ENCODE measurements around the gene NES.
A peak's percentile ranks its signal among the peaks of the same experiment; 100 is the strongest.

NES gene

DNA sequence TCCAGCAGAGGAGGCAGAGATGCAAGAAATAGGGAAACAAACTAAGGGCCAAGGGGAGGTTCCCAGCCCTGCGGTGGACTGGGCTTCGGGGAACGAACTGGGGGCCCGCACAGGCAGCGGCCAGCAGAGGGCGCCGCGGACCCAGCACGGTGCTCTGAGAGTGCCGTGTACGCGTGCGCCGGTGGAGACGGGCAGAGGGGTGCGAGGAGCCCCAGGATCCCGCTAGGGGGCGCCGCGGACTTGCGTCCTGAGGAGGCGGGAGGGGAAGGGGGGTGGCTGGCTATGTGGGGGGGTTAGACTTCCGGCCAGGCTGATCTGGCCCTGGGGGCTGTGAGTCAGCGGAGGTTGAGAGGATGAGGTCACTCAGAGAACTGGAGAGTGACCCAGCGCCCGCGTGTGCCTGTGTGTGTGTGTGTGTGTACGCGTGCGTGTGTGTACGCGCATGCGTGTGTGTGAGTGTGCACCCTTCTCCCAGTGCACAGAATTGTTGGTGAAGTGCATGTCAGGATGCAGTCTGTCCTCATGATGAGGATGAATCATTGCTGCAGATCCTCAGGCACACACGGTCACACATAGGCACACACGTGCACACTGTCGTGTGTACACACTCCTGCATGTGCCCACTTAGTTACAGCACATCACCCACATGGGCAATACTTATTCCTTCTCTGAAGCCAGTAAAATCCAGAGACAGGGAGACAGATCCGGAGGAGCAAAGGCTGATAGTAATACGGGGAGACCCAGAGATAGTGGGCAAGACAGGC lies 17.0 kb downstream of the NES start (continued):
- TF ChIP-seq, protein P1, sequence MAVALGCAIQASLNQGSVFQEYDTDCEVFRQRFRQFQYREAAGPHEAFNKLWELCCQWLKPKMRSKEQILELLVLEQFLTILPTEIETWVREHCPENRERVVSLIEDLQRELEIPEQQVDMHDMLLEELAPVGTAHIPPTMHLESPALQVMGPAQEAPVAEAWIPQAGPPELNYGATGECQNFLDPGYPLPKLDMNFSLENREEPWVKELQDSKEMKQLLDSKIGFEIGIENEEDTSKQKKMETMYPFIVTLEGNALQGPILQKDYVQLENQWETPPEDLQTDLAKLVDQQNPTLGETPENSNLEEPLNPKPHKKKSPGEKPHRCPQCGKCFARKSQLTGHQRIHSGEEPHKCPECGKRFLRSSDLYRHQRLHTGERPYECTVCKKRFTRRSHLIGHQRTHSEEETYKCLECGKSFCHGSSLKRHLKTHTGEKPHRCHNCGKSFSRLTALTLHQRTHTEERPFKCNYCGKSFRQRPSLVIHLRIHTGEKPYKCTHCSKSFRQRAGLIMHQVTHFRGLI (tag by site-specific recombination; IDR thresholded peaks at IDR 0.05) = peak; percentile 17; the same call in 1 of the 2 replicates
- TF ChIP-seq ZNF121 (tag by site-specific recombination; IDR thresholded peaks at IDR 0.05) = no peak
- TF ChIP-seq ZNF221 (tag by site-specific recombination; IDR thresholded peaks at IDR 0.05; ENCODE audit: borderline replicate concordance) = no peak
- TF ChIP-seq, protein P2, sequence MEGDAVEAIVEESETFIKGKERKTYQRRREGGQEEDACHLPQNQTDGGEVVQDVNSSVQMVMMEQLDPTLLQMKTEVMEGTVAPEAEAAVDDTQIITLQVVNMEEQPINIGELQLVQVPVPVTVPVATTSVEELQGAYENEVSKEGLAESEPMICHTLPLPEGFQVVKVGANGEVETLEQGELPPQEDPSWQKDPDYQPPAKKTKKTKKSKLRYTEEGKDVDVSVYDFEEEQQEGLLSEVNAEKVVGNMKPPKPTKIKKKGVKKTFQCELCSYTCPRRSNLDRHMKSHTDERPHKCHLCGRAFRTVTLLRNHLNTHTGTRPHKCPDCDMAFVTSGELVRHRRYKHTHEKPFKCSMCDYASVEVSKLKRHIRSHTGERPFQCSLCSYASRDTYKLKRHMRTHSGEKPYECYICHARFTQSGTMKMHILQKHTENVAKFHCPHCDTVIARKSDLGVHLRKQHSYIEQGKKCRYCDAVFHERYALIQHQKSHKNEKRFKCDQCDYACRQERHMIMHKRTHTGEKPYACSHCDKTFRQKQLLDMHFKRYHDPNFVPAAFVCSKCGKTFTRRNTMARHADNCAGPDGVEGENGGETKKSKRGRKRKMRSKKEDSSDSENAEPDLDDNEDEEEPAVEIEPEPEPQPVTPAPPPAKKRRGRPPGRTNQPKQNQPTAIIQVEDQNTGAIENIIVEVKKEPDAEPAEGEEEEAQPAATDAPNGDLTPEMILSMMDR (tag by site-specific recombination; IDR thresholded peaks at IDR 0.05) = peak; percentile 100
- 0 out of 2 replicates have a peak, but pooled peaks have one; percentile 13 for TF ChIP-seq OVOL3 (tag by site-specific recombination; IDR thresholded peaks at IDR 0.05)
- TF ChIP-seq ZNF416 (tag by site-specific recombination; IDR thresholded peaks at IDR 0.05) = no peak
- no peak for TF ChIP-seq SALL2 (tag by site-specific recombination; IDR thresholded peaks at IDR 0.05; ENCODE audit: borderline replicate concordance)
- TF ChIP-seq, protein P3, sequence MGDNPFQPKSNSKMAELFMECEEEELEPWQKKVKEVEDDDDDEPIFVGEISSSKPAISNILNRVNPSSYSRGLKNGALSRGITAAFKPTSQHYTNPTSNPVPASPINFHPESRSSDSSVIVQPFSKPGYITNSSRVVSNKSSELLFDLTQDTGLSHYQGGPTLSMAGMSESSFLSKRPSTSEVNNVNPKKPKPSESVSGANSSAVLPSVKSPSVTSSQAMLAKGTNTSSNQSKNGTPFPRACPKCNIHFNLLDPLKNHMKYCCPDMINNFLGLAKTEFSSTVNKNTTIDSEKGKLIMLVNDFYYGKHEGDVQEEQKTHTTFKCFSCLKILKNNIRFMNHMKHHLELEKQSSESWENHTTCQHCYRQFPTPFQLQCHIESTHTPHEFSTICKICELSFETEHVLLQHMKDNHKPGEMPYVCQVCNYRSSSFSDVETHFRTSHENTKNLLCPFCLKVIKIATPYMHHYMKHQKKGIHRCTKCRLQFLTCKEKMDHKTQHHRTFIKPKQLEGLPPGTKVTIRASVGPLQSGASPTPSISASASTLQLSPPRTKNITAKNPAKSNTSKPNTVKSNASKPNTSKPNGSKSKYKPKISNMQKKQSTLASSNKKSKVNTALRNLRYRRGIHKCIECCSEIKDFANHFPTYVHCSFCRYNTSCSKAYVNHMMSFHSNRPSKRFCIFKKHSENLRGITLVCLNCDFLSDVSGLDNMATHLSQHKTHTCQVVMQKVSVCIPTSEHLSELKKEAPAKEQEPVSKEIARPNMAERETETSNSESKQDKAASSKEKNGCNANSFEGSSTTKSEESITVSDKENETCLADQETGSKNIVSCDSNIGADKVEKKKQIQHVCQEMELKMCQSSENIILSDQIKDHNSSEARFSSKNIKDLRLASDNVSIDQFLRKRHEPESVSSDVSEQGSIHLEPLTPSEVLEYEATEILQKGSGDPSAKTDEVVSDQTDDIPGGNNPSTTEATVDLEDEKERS (tag by site-specific recombination; IDR thresholded peaks at IDR 0.05) = peak; percentile 76
- no peak for TF ChIP-seq ZNF37A (tag by site-specific recombination; IDR thresholded peaks at IDR 0.05)
- TF ChIP-seq, protein P4, sequence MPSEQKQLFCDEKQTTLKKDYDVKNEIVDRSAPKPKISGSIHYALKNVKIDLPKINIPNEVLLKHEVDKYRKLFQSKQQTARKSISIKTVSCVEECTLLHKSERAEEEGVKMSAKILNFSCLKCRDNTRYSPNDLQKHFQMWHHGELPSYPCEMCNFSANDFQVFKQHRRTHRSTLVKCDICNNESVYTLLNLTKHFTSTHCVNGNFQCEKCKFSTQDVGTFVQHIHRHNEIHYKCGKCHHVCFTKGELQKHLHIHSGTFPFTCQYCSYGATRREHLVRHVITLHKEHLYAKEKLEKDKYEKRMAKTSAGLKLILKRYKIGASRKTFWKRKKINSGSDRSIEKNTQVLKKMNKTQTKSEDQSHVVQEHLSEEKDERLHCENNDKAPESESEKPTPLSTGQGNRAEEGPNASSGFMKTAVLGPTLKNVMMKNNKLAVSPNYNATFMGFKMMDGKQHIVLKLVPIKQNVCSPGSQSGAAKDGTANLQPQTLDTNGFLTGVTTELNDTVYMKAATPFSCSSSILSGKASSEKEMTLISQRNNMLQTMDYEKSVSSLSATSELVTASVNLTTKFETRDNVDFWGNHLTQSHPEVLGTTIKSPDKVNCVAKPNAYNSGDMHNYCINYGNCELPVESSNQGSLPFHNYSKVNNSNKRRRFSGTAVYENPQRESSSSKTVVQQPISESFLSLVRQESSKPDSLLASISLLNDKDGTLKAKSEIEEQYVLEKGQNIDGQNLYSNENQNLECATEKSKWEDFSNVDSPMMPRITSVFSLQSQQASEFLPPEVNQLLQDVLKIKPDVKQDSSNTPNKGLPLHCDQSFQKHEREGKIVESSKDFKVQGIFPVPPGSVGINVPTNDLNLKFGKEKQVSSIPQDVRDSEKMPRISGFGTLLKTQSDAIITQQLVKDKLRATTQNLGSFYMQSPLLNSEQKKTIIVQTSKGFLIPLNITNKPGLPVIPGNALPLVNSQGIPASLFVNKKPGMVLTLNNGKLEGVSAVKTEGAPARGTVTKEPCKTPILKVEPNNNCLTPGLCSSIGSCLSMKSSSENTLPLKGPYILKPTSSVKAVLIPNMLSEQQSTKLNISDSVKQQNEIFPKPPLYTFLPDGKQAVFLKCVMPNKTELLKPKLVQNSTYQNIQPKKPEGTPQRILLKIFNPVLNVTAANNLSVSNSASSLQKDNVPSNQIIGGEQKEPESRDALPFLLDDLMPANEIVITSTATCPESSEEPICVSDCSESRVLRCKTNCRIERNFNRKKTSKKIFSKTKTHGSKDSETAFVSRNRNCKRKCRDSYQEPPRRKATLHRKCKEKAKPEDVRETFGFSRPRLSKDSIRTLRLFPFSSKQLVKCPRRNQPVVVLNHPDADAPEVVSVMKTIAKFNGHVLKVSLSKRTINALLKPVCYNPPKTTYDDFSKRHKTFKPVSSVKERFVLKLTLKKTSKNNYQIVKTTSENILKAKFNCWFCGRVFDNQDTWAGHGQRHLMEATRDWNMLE (tag by site-specific recombination; conservative IDR thresholded peaks at IDR 0.05; ENCODE audit: low read depth) = peak; percentile 43; the same call in 1 of the 2 replicates
- peak; percentile 30; the same call in 1 of the 2 replicates for TF ChIP-seq ZNF423 (tag by site-specific recombination; IDR thresholded peaks at IDR 0.05)
- TF ChIP-seq FEZF1 (tag by site-specific recombination; IDR thresholded peaks at IDR 0.05) = 0 out of 2 replicates have a peak, but pooled peaks have one; percentile 16
- peak; percentile 83; the same call in 1 of the 2 replicates for TF ChIP-seq ZNF792 (tag by site-specific recombination; IDR thresholded peaks at IDR 0.05)
- TF ChIP-seq ZIC2 (tag by site-specific recombination; IDR thresholded peaks at IDR 0.05) = peak; percentile 64
- TF ChIP-seq ZSCAN16 (tag by site-specific recombination; IDR thresholded peaks at IDR 0.05) = no peak
- TF ChIP-seq ZNF138 (tag by site-specific recombination; IDR thresholded peaks at IDR 0.05; ENCODE audit: borderline replicate concordance) = no peak
- TF ChIP-seq ZNF391 (tag by site-specific recombination; IDR thresholded peaks at IDR 0.05; ENCODE audit: borderline replicate concordance, low read depth) = peak; percentile 98; the same call in 1 of the 2 replicates
- TF ChIP-seq, protein P5, sequence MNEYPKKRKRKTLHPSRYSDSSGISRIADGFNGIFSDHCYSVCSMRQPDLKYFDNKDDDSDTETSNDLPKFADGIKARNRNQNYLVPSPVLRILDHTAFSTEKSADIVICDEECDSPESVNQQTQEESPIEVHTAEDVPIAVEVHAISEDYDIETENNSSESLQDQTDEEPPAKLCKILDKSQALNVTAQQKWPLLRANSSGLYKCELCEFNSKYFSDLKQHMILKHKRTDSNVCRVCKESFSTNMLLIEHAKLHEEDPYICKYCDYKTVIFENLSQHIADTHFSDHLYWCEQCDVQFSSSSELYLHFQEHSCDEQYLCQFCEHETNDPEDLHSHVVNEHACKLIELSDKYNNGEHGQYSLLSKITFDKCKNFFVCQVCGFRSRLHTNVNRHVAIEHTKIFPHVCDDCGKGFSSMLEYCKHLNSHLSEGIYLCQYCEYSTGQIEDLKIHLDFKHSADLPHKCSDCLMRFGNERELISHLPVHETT (tag by site-specific recombination; IDR thresholded peaks at IDR 0.05) = peak; percentile 96
- TF ChIP-seq KLF7 (tag by site-specific recombination; IDR thresholded peaks at IDR 0.05; ENCODE audit: borderline replicate concordance) = peak; percentile 69; the same call in 1 of the 2 replicates
- TF ChIP-seq, protein P6, sequence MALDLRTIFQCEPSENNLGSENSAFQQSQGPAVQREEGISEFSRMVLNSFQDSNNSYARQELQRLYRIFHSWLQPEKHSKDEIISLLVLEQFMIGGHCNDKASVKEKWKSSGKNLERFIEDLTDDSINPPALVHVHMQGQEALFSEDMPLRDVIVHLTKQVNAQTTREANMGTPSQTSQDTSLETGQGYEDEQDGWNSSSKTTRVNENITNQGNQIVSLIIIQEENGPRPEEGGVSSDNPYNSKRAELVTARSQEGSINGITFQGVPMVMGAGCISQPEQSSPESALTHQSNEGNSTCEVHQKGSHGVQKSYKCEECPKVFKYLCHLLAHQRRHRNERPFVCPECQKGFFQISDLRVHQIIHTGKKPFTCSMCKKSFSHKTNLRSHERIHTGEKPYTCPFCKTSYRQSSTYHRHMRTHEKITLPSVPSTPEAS (tag by site-specific recombination; IDR thresholded peaks at IDR 0.05) = peak; percentile 99
- peak; percentile 91 for TF ChIP-seq ZBTB7A (tag by site-specific recombination; IDR thresholded peaks at IDR 0.05; ENCODE audit: low read depth)
- TF ChIP-seq SP7 (tag by site-specific recombination; IDR thresholded peaks at IDR 0.05) = peak; percentile 97
- TF ChIP-seq ZNF426 (tag by site-specific recombination; IDR thresholded peaks at IDR 0.05) = no peak
- TF ChIP-seq ZNF140 (tag by site-specific recombination; IDR thresholded peaks at IDR 0.05) = no peak; the same call in 1 of the 2 replicates
- TF ChIP-seq HOXA7 (CRISPR knock-in tag; IDR thresholded peaks at IDR 0.05; ENCODE audit: borderline replicate concordance) = no peak

All from HEK293 (cell line).